BLaER1 (cell line): ENCODE data around the gene PRR36.
"Not testable (repeated sequence)": the region's sequence is repeated elsewhere in the genome, so short reads cannot be mapped to it uniquely, and the experiment has no call there.

ENCODE experiments used
- H3K27ac ChIP-seq: shearing (Covaris generic); formaldehyde crosslinking; 2 replicates; pipeline ENCODE4 v1.8.1; 2022
- H3K27me3 ChIP-seq: shearing (Covaris generic); formaldehyde crosslinking; 2 replicates; pipeline ENCODE4 v1.8.1; 2022
- H3K36me3 ChIP-seq: shearing (Covaris generic); formaldehyde crosslinking; 2 replicates; pipeline ENCODE4 v1.8.1; 2022
- H3K4me1 ChIP-seq: shearing (Covaris generic); formaldehyde crosslinking; 2 replicates; pipeline ENCODE4 v1.8.1; 2022
- H3K4me2 ChIP-seq: shearing (Covaris generic); formaldehyde crosslinking; 2 replicates; pipeline ENCODE4 v1.8.1; 2022
- H3K4me3 ChIP-seq: shearing (Covaris generic); formaldehyde crosslinking; 2 replicates; pipeline ENCODE4 v1.8.1; 2022
- H3K9ac ChIP-seq: shearing (Covaris generic); formaldehyde crosslinking; 2 replicates; pipeline ENCODE4 v1.8.1; 2022
- H3K9me3 ChIP-seq: shearing (Covaris generic); formaldehyde crosslinking; 2 replicates; pipeline ENCODE4 v1.8.1; 2022
- H4K20me1 ChIP-seq: shearing (Covaris generic); formaldehyde crosslinking; 2 replicates; pipeline ENCODE4 v1.8.1; 2022
- Cebpa-rat ChIP-seq: shearing (Covaris generic); IDR thresholded peaks from 2 replicates; pipeline ENCODE4 v1.8.1; 2022

The PRR36 gene

DNA sequence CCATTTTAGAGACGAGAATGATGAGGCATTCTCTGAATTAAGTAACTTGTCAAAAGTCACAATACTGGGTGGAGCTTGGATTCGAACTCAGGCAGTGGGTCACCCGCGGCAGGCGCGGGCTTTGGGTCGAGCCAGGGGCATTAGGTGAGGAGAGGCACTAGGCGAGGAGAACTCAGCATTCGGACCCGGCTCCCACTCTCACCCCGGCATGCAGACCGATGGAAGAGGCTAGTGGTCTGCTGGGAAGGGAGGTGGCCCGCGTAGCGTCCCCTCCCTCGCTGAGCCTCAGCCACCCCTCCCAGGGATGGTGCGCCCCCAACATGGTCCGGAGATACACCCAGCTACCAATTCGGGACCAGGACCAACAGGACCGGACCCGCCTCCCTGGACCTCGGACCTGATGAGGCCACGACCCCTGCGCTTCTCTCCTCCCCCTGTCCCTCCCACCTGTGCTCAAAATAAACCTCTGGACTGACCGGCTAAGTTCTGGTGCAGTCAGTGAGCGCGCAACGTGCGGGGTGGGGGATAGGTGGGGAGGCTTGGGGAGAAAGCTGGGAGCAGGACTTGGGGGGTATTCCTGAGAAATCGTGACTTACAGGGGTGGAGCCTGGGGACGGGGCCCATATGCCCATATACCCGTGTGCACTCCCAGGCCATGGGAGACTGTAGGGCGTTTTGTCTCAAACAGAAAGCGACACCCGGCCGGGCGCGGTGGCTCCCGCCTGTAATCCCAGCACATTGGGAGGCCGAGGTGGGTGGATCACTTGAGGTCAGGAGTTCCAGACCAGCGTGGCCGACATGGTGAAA, 44.6 kb upstream of the PRR36 start:
- no peaks in the 10 kb centered on the region for H3K9me3 ChIP-seq
- H3K27me3 ChIP-seq, result peaks cover 62% of the 10 kb centered on the region
- no peak overlapping the region for H3K4me3 ChIP-seq
- H4K20me1 ChIP-seq, result peaks cover 90% of the 10 kb centered on the region
- no peak overlapping the region for H3K27ac ChIP-seq
- peaks cover 23% of the 10 kb centered on the region for H3K36me3 ChIP-seq
- no peak for TF ChIP-seq Cebpa-rat
- H3K4me2 ChIP-seq, result peak overlapping the region; percentile 99
- H3K9ac ChIP-seq, result no peak overlapping the region
- peaks cover 66% of the 10 kb centered on the region for H3K4me1 ChIP-seq

DNA sequence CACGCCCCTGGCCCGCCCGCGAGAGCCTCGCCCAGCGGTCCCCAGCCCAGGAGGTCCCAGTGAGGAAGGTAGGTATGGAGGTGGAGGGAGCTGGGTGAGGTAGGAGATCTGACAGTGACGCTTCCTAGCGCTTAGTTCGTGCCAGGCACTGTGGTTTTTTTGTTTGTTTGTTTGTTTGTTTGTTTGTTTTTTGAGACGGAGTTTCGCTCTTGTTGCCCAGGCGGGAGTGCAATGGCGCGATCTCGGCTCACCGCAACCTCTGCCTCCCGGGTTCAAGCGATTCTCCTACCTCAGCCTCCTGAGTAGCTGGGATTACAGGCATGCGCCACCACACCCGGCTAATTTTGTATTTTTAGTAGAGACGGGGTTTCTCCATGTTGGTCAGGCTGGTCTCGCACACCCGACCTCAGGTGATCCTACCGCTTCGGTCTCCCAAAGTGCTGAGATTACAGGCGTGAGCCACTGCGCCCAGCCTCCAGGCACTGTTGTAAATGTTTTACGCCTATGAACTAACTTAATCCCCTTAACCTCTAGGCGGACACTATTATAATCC, 43.9 kb upstream of the PRR36 start:
- H3K4me3 ChIP-seq, result peak overlapping the region; percentile 65
- peak overlapping the region; percentile 94 for H3K4me2 ChIP-seq
- not testable (repeated sequence) for H3K9ac ChIP-seq

DNA sequence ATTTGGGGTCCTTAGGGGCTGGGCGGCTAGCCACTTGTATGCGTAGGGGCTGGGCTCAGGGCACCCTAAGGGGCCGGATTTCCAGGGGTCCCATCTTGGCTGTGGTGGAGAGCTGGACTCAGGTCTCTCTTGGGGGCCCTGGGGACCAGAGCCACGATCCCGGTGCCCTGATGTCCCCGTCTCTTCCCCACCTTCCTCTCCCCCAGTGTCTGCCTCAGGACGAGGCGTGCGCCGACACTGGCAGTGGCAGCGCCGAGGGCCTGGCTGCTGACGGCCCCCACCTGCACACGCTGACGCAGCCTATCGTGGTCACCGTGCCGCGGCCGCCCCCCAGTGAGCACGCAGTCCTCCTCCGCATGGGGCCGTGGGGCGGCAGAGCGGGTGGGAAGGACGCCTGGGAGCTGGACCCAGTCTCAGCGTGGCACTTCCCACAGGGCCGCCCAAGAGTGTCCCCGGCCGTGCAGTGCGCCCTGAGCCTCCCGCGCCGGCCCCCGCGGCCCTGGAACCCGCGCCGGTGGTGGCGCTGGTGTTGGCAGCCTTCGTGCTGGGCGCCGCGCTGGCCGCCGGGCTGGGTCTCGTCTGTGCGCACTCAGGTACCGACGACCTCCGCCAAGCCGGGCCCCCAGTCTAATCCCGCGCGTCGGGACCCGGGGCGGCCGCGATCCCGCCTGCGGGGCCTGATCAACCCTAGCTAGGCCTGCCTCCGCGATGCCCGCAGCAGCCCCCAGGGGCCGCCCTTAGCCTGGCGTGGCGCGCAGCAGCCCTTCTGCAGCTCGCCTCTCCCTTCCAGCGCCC, 43.3 kb upstream of the PRR36 start:
- H3K27ac ChIP-seq, result no peak overlapping the region
- H3K27me3 ChIP-seq, result peaks cover 70% of the 10 kb centered on the region
- peaks cover 90% of the 10 kb centered on the region for H4K20me1 ChIP-seq
- H3K36me3 ChIP-seq, result peaks cover 13% of the 10 kb centered on the region
- no peaks in the 10 kb centered on the region for H3K9me3 ChIP-seq
- peaks cover 69% of the 10 kb centered on the region for H3K4me1 ChIP-seq
- peak overlapping the region; percentile 65 for H3K4me3 ChIP-seq
- TF ChIP-seq Cebpa-rat, result no peak
- peak overlapping the region; percentile 94 for H3K4me2 ChIP-seq
- no peak overlapping the region for H3K9ac ChIP-seq

More for the DNA sequence above, 43.9 kb upstream of the PRR36 start:
- H4K20me1 ChIP-seq, result peaks cover 90% of the 10 kb centered on the region
- H3K27me3 ChIP-seq, result peaks cover 68% of the 10 kb centered on the region
- H3K4me1 ChIP-seq, result peaks cover 63% of the 10 kb centered on the region
- peaks cover 20% of the 10 kb centered on the region for H3K36me3 ChIP-seq
- H3K27ac ChIP-seq, H3K9me3 ChIP-seq: not testable (repeated sequence)

DNA sequence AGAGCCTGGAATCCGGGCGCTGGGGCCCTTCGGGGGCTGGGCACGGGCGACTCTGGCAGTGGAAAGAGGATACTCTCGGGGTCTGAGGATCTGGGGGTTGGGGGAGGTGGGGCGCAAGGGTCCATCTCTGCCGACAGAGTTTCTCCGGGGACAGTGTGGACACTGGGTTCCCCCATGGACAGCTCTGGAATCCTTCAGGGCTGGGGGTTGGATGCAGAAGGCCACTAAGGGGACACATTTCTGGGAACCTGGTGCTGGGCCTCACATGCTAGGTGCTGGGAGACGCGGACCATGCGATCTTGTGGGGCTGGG, 42.7 kb upstream of the PRR36 start:
- TF ChIP-seq Cebpa-rat, result no peak
- H3K27ac ChIP-seq, result no peak overlapping the region
- peak overlapping the region; percentile 94 for H3K4me2 ChIP-seq
- peak overlapping the region; percentile 65 for H3K4me3 ChIP-seq
- H3K36me3 ChIP-seq, result peaks cover 12% of the 10 kb centered on the region
- no peaks in the 10 kb centered on the region for H3K9me3 ChIP-seq
- peaks cover 70% of the 10 kb centered on the region for H3K27me3 ChIP-seq
- peaks cover 71% of the 10 kb centered on the region for H3K4me1 ChIP-seq
- H3K9ac ChIP-seq, result no peak overlapping the region
- peaks cover 90% of the 10 kb centered on the region for H4K20me1 ChIP-seq

DNA sequence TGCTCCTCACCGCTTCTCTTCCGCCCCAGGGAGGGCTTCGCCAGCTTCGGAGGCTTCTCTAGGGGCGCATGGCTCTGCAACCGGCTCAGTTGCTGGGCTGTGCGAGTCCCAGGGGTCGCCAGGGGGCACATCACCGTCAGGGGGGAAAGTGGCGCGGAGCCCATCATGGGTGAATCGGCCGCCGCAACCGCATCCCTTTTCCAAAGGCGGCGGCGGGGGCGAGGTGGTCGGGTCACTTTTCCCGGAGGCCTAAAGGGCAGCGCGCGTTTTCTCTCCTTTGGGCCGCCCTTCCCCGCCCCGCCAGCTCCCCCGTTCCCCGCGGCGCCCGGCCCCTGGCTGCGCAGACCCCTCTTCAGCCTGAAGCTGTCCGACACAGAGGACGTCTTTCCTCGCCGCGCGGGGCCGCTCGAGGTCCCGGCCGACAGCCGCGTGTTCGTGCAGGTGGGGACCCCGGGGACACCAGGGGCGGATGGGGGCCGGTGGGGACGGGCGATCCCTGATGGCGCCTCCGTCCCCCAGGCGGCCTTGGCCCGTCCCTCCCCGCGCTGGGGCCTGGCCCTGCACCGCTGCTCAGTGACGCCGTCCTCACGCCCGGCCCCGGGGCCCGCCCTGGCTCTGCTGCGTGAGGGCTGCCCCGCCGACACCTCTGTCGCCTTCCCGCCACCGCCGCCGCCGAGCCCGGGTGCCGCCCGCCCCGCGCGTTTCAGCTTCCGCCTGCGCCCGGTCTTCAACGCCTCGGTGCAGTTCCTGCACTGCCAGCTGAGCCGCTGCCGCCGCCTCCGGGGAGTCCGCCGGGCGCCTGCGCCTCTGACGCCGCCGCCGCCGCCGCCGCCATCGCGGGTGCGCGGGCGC, 42.1 kb upstream of the PRR36 start:
- no peaks in the 10 kb centered on the region for H3K9me3 ChIP-seq
- H3K4me3 ChIP-seq, result peak overlapping the region; percentile 65
- peak overlapping the region; percentile 55 for H3K9ac ChIP-seq
- peak overlapping the region; percentile 94 for H3K4me2 ChIP-seq
- H4K20me1 ChIP-seq, result peaks cover 90% of the 10 kb centered on the region
- no peak for TF ChIP-seq Cebpa-rat
- no peak overlapping the region for H3K27ac ChIP-seq
- peaks cover 70% of the 10 kb centered on the region for H3K27me3 ChIP-seq
- H3K4me1 ChIP-seq, result peaks cover 71% of the 10 kb centered on the region
- peaks cover 14% of the 10 kb centered on the region for H3K36me3 ChIP-seq

DNA sequence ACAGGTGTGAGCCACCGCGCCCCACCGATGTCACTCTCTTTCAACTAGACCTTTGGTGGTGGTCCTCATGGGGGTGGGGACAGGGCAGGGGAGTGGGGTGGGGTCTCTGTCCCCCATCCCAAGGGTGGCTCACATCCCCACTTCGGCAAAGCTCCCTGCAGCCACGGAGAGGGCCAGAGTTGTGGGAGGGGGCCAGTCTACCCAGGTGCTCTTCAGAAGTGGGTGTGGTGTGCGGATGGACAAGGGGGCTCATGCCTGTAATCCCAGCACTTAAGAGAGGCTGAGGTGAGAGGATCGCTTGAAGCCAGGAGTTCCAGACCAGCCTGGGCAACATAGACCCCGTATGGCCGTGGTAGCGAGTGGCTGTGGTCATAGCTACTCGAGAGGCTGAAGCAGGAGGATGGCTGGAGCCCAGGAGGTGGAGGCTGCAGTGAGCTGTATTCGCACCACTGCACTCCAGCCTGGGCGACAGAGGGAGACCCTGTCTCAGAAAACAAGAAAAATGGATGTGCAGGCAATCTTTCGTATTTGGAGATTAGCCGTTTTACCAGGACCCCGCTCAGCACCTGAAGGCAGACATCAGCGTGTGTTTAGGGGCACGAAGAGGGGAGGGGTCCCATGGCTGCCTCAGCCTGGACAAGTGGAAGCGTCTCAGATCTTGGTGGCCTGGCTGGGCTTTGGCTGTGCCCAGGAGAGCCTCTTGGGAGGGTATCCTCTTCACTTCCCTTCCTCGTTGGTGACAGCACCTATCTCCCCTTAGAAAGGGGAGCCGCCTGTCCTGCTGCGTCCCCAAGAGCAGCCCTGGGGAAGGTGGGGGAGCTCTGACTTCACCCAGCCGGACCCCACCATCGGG, 41.3 kb upstream of the PRR36 start:
- peaks cover 75% of the 10 kb centered on the region for H3K4me1 ChIP-seq
- peaks cover 70% of the 10 kb centered on the region for H3K27me3 ChIP-seq
- peak overlapping the region; percentile 65 for H3K4me3 ChIP-seq
- H3K36me3 ChIP-seq, result peaks cover 22% of the 10 kb centered on the region
- peaks cover 93% of the 10 kb centered on the region for H4K20me1 ChIP-seq
- 0 out of 2 replicates have a peak overlapping the region, but pooled peaks have one; percentile 55 for H3K9ac ChIP-seq
- no peak overlapping the region for H3K27ac ChIP-seq
- no peak for TF ChIP-seq Cebpa-rat
- H3K9me3 ChIP-seq, result no peaks in the 10 kb centered on the region
- peak overlapping the region; percentile 94 for H3K4me2 ChIP-seq

DNA sequence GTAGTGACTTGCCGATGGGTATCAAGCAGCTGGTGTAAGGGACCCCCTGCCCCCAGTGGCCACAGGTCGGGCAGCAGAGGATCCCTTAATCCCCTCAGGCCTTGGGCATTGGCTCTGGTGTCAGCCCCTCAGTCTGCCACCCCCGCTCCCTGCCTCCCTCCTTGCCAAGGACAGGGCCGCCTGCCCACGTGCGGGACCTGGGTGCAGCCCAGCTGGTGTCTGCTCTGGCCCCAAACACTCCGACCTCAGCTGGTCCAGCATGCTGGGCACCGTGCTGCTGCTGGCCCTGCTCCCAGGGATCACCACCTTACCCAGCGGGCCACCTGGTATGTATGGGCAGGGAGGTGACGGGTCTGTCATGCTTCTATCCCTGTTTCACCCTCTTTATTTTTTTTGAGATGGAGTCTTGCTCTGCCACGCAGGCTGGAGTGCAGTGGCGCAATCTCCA, 40.4 kb upstream of the PRR36 start, which contains the start of gene TGFBR3L:
Gene TGFBR3L (plus strand): TSS at position 233 of the 448 bp plus-strand sequence.
- Histone ChIP-seq H4K20me1 (peaks cover 99% of the 10 kb centered on the region), H3K27ac (no peak within 1 kb of the TSS), H3K4me1 (peaks cover 80% of the 10 kb centered on the region), H3K36me3 (peaks cover 30% of the 10 kb centered on the region), H3K27me3 (peaks cover 66% of the 10 kb centered on the region), H3K9me3 (no peaks in the 10 kb centered on the region), H3K4me3 (peak within 1 kb of the TSS; percentile 65; the same call in 1 of the 2 replicates), H3K9ac (no peak within 1 kb of the TSS), H3K4me2 (peak within 1 kb of the TSS; percentile 94)
- TF ChIP-seq Cebpa-rat, result no peak

DNA sequence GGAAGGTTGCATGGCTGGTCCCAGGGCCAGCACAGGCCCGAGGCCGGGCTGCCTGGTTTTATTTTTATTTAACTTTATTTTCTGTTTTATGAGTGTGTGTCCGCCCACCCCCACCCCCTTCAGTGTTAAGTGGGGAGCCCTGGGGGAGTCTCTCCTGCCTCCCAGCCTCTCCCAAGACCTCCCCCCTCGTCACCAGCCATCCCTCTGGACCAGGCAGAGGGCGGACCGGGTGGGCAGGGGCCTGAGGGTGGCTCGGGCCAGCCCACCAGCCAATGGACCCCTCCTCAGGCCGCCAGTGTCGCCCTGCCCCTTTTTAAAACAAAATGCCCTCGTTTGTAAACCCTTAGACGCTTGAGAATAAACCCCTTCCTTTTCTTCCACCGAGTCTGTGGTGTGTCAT, 39.9 kb upstream of the PRR36 start:
- no peak for TF ChIP-seq Cebpa-rat
- H3K4me3 ChIP-seq, result no peak overlapping the region
- H3K9me3 ChIP-seq, result no peaks in the 10 kb centered on the region
- peaks cover 34% of the 10 kb centered on the region for H3K36me3 ChIP-seq
- peaks cover 80% of the 10 kb centered on the region for H3K4me1 ChIP-seq
- H3K9ac ChIP-seq, result no peak overlapping the region
- H3K27ac ChIP-seq, result no peak overlapping the region
- H4K20me1 ChIP-seq, result peaks cover 99% of the 10 kb centered on the region
- H3K4me2 ChIP-seq, result no peak overlapping the region
- peaks cover 61% of the 10 kb centered on the region for H3K27me3 ChIP-seq
